Measurements from ENCODE around the gene ONECUT3.
A peak's percentile ranks its signal among the peaks of the same experiment; 100 is the strongest.

The ONECUT3 gene

GRCh38 chr19:1816530-1817298, 63.4 kb downstream of the ONECUT3 start:
- no peak for DNase-seq

GRCh38 chr19:1817553-1818179, 64.4 kb downstream of the ONECUT3 start:
- DNase-seq: no peak

DNA sequence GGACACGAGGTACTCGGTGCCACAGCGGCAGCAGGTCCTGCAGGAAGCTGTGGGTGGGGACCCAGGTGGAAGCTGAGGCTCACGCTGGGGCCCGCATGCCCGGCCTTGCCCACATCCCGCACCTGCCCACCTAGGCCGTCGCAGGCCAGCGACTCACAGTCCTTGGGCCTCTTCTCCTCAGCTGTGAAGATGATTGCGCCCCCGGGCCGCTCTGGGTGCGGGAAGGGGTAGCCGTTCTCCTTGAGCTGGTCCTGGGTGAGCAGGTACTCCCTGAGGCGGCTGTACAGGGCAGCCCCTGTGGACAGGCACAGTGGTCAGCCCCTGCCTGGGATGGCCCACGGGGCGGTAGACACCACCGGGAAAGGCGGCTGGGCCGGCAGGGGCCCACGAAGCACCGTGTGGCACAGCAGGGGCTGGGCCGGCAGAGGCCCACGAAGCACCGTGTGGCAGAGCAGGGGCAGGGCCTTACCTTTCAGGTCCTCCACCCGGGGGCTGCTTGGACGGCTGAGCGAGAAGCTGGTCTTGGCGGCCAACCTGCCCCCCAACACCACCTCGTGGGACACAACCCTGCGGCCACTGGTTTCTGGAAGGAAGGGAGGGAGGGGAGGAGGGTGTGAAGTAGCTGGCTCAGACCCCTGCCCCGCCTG, 65.4 kb downstream of the ONECUT3 start:
- DNase-seq: no peak

- no peak for DNase-seq
These were observed 66.3 kb downstream of the ONECUT3 start for GRCh38 chr19:1819341-1820255.

DNA sequence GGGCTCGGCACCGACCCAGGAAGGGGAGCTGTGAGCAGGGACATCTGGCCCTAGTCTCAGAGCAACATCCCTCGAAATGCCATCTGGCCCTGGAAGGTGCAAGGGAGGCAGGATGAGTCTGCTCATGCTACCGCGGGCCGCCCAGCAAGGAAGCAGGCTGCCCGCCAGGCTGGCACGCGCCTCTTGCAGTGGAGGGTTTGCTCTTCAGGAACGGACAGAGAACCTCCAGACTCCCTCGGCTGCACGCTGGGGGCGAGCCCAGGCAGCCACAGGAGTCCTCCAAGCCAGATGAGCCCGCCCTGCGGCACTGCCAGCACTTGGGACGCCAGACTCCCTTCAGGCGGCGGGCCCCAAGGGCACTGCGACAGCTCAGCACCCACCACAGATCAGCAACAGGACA, 68.9 kb downstream of the ONECUT3 start:
- DNase-seq: no peak

GRCh38 chr19:1823020-1823419, 69.7 kb downstream of the ONECUT3 start:
- DNase-seq: no peak

DNA sequence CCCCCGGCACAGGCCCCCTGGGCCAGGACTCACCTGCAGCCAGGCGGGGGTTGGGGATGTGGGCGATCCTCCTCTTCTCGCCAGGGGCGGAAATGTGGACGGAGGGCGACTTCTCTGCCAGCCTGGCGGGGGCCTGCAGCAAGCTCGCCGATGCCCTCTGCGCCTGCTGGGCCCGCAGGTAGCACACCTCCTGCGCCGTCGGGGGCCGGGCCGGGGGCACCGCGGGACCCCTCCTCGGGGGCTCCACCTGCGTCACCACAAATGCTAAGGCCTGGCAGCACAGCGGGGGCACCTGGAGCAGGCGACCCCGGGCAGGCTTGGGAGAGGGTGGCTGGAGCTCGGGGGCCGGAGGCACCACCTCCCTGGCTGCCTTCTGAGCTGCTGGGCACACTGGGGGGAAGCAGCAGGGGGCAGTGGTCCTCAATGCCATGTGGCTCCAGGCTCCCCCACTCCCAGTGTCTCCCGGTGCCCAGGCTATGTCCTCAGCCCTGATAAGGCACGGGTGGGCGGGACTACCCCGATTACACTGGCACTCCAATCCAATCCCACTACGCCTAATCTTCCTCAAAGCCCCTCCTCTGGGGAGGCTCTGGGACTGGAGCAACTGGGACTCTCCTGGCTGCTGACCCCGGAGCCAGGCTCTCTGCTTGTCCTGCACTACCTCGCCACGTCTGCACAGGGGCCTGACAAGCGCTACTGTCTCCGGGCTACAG, 70.4 kb downstream of the ONECUT3 start:
- DNase-seq: no peak

DNA sequence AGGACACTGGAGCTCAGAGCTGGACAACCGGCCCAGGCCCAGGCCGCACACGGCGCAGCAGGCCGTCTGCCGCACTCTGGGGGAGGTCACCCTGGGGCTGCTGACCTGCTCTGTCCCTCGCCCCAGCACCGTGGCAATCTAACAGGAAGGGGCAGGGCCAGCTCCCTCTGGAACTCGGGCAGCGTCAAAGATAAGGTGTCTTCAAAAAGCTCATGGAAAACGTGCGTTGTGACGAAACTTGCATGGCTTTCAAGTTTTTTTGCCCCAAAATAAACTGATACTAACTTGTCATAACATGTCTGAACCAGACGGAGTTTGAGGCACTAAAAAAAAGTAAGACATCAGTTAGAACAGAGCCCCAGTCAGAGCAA, 70.9 kb downstream of the ONECUT3 start:
- DNase-seq: no peak

GRCh38 chr19:1825909-1826556, 72.7 kb downstream of the ONECUT3 start:
- peak; percentile 84 for DNase-seq

DNA sequence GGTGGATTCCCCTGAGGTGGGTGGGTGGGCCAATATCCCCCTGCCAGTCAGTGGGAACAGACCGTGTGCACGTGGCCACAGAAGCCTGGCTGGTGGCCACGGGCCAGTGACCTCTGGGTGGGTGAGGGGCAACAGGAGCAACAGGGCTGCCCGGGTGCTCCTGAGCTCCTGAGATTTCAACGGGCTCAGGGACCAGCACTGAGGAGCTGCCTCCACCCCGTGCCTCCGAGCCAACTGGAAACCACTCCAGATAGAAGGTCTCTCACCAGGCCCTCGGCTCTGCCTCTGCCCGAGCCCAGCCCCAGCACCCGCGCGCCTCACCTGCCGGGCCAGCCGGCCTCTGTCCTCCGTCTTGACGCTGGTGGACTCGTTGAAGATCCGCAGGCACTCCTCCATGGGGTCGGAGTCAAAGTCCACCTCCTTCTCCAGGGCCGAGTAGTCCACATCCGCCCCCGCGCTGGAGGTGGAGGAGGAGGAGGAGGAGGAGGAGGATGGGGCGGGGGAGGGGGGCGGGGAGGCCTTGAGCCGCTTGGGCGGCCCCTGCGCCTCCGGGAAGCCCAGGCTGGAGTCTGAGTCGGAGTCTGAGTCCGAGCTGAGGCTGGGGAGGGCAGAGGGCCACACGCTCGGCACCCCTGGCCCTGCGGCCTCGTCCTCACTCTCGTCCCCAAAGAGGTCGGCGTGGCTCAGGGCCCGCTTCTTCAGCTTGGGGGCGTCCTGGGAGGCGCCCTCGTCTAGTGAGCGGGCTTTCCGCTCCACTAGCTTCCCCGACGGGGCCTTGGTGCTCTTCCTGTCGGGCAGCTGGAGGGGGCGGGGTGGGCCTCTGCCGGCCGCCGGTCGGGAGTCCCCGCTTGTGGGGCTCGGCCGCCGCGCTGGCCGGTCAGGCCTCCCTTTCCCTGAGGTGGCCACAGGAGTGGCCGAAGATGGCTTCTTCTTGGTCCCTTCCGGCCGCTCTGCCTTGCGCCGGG, 73.5 kb downstream of the ONECUT3 start:
- no peak for DNase-seq

- DNase-seq: no peak
These were observed 74.4 kb downstream of the ONECUT3 start for GRCh38 chr19:1827566-1828278.

DNA sequence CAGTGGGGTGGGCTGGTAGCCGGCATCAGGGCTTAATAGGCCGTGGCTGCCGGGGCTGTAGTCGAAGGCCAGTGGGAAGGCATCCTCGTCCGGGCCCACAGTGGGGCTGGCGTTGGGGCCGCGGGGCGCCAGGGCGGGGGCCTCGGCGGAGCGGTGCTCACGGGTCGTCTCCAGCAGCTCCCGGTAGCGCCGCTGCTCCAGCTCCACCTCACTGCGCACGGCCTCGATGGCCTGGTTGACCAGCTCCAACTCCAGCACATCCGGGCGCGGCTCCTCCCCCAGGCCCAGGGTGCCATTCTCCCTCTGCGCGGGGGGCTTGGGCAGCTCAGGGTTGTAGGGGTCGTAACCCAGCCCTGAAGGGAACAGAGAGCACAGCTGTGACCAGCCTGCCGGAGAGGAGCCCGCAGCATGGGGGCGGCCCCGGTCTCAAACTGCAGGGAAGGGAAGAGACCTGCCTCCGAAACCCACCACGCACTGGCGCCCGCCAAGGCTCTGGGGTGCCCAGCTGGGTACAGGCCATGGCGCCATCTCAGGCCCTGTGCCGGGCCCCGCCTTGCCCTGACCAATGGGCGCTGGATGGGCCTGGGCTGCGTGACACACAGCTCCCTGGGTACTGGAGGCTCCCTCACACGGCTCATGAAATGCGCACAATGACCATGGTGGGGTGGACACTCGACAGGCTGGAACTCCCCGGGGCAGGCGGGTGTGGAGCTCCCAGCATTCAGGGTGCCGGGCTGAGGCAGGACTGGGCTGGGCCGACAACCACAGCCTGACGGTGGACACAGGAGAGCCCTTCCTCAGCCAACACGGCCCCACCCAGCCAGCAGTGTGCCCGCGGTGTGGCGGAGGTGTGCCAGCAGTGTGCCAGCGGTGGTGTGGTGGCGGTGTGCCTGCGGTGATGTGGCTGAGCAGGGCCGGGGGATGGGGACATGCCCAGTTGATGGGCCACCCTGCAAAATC, 75.3 kb downstream of the ONECUT3 start:
- no peak for DNase-seq

DNA sequence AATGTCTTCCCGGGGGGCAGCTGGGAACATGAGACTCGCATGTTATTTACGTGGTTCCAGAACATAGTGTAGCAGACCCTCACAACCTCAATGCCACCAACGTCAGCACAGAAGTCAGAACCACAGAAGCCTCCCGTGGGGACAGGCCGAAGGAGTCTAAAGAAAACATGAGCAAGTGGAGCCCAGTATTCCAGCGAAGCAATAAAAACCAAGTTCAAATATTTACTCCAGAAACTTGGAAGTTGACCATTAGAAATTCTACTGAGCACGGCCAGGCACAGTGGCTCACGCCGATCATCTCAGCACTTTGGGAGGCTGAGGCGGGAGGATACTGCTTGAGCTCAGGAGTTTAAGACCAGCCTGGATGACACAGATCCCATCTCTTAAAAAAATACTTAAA, 76.7 kb downstream of the ONECUT3 start:
- DNase-seq: no peak

GRCh38 chr19:1830568-1830967, 77.3 kb downstream of the ONECUT3 start:
- no peak for DNase-seq
